NCI-H446 (cell line): ENCODE data around the gene GTF3C2.
A peak's percentile ranks its signal among the peaks of the same experiment; 100 is the strongest.
"Not testable (repeated sequence)": the region's sequence is repeated elsewhere in the genome, so short reads cannot be mapped to it uniquely, and the experiment has no call there.

Experiments used
- DNase-seq, 2 experiments: peaks; one replicate each; lab custom pipeline; 2025; lab: John Stamatoyannopoulos, UW

The GTF3C2 gene

DNA sequence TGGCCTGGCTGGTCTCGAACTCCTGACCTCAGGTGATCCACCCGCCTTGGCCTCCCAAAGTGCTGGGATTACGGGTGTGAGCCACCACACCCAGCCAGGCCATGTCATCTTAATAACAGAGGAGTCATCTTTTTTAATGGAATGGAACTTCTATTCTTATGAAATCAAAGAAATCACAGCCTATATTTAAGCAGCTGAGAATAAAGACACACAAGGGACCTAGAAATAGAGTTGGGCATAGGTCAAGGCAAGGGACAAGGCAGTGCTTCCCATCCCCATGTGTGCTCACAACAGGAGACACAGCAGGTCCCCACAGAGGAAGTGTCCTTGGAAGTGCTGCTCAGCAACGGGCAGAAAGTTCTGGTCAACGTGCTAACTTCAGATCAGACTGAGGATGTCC, 17.0 kb upstream of the GTF3C2 start:
- DNase-seq = no peak

DNA sequence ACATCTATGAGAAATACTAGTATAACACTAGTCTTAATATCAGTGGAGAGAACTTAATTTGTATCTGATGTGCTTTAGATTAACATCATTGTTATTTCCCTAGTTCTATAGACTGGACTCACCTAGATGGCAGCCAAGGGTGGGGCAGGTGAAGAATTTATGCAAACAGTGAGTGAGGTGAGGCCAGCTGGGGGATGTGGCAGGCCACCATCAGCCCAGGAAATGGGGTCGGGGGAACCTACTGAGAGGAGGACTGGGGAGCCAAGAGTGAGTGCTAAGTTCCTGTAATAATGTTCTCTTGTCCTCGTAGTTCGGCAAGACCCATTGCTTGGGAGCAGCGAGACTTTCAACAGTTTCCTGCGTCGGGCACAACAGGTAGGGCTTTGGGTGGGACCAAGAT, 16.4 kb upstream of the GTF3C2 start:
- no peak for DNase-seq

DNA sequence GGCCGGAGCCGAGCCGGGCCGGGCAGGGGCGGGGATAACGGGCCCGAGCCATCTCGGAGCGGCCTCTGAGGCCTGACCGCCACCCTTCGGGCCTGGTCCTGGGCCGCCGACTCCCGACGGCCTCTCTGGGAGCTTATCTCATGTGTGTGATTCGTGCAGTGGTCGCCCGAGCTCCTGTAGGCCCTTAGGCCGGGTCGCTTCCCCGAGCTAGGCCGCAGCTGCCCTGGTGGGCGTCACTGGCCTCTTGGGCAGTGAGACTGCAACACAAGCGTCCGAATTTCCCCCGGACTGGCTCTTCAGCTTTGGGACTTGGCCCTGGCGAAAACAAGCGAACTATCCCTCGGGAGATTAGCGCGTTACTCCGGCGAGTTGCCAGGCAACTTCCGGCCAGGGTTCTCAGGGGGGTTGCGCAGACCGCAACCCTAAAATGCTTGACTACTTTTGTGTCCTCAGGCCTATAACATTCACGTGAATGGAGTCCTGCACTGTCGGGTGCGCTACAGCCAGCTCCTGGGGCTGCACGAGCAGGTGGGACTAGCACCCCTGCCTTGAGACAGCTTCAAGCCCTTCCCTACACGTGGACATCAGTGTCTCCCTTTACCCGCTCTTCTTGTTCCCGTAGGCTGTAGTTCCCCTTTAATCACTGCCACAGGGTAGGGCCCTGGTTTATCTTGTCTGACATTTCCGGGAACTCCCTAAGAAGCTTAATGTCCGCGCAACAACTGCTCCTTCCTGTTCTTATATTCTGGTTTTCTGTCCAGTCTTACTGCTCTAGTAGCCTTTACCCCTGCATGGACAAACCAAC, 14.5 kb upstream of the GTF3C2 start:
- DNase-seq = peak in 1 of 2 experiments; percentile 34

DNA sequence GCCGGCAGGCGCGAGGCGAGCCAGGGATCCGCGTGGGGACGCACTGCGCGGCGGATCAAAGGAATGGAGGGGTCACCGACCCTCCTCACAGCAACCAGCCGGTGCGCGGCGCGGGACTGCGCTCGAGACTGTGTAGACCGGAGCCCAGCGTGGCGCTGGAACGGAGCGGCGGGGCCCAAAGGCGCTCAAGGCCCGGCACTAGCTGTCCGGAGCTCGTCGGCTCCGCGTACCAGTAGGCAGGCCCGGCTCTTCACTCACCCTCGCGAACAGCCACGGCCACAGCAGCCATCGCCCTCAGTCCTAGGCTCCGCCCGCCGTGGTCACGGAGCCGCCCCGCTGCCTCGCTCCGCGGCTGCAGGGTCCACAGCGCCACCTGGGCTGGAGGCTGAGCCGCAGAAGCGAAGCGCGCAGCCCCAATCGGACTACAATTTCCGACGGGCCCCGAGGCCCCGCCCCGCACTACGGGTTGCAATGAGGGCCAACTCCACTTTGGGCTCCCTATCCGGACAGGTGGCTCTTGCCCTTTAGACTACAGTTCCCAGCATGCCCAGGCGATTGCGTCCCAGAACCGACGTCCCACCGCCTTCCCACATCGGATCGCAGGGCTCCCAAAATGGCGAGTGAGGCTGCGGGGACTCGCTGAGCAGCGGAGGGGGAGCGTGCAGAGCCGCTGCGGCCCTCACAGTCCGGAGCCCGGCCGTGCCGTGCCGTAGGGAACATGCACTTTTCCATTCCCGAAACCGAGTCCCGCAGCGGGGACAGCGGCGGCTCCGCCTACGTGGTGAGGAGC, 13.7 kb upstream of the GTF3C2 start, which contains the start of the genes EIF2B4 and SNX17:
Gene EIF2B4 (minus strand): TSS at position 313 of the 790 bp plus-strand sequence. CDS start 24 bp downstream, at position 289.
Gene SNX17 (plus strand): TSS at position 591 of the 790 bp plus-strand sequence. CDS start 128 bp downstream, at position 719.
- DNase-seq = peak; percentile 94 to 98

DNA sequence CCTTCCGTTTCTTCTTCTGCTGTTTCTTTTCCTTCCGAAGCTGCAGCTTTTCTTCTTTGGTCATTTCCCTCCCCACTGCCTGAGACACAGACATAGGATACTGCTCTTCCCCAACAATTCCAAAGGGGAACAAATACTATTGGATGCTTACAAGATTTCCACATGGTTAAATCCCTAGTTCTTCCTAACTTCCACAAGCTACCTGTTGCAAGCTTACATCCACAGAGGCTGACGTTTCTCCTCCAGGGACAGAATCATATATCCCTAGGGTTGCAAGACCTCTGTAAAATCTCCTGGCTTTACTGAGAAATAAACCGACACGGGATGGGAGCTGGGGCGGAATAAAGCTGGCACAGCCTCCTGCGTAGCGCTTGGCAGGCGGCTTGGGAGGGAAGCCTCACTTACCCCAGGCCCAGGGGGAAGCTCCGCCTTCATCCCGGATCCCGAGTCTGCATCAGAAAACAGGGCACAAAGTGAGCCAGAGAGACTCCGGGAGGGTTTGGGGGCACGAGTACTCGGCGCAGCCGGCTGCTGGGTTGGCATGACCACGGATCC, 13.0 kb upstream of the GTF3C2 start:
- peak in 1 of 2 experiments; percentile 45 for DNase-seq

DNA sequence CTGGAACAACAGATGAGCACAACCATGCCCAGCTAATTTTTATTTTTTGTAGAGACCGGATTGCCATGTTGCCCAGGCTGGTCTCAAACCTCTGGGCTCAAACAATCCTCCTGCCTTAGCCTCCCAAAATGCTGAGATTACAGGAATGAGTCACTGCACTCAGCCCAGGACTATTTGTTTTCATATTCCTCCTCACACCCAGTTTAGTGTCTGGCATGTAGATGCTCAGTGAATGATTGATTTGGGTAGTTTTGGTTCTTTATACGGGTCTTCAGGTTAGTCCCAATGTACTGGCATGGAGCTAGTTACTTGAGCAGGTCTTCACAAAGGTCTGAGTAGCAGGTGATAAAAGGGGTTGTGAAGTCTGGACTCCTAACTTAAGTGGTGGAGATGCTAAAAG, 7.4 kb upstream of the GTF3C2 start:
- DNase-seq = no peak

DNA sequence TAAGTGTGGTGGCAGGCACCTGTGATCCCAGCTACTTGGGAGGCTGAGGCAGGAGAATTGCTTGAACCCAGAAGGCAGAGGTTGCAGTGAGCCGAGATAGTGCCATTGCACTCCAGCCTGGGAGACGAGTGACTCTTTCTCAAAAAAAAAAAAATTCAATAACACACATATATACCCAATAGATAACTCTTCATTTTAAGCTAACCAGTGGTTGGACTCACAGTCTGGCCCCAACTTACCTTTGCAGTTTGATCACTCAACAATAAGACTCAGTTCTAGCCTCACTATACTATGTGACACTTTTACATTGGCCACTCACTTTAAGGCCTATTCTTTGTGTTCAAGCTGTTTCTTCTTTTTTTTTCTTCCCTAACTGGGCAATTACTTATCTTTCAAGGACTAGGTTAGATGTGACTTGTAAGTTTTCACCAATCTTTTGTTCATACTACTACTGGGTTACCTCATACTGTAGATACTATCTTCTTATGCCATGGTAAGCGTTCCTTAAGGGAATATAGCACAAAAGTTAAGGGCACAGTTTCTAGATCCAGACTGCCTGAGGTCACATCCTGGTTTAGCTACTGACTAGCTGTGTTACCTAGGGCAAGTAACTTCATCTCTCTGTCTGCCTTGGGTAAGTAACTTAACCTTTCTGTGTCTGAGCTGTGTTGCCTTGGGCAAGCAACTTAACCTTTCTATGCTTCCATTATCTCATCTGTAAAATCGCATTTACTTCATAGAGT, 6.3 kb upstream of the GTF3C2 start:
- no peak for DNase-seq

DNA sequence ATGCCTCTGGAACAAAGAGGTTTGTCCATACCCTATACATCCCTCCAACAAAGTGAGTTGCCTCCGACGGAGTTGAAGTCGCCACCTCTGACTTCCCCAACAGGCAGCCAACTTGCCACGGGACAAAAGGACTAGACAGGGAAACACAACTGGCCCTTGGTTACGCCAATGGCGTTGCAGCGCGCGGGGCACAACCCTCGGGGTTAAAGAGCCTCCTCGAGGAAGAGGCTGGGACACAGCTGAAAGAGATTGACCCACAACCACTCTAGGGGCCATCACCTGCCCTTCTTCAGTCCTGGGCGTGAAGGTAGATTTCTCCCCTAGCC, 545 bp downstream of the GTF3C2 start:
- peak in 1 of 2 experiments; percentile 42 for DNase-seq

DNA sequence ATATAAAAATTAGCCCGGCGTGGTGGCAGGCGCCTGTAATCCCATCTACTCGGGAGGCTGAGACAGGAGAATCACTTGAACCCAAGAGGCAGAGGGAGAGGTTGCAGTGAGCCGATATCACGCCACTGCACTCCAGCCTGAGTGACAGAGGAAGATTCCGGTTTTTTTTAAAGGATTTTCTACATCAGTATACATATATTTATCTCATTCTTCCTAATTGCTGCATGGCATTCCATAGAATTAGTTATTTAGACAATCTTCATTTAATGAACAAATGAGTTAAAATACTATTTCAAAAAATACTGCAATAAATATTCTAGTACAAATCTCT, 2.0 kb downstream of the GTF3C2 start:
- DNase-seq = no peak

DNA sequence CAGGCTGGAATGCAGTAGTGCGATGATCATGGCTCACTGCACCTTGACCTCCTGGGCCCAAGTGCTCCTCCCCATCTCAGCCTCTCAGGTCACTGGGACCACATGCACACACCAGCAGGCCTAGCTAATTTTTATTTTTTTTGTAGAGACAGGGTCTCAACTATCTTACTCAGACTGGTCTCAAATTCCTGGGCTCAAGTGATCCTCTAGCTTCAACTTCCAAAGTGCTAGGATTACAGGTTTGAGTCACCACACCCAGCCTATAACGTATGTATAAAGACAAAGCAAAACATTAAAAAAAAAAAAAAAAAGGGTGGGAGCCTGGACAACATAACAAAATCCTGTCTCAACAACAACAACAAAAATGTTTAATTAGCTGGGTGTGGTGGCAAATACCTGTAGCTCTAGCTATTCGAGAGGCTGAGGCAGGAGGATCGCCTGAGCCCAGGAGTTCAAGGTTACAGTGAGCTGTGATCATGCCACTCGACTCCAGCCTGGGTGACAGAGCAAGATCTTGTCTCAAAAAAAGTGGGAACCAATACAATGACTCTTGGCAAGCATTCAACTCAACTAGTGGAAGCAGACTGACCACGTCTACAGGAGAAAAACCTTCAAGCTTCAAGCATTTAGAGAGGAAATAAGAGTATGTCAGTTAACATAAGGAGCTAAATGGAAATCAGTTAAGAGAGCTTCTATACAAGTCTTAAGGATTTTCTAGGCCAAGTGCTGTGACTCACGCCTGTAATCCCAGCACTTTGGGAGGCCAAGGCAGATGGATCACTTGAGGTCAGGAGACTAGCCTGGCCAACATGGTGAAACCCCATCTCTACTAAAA, 2.6 kb downstream of the GTF3C2 start:
- DNase-seq = no peak

DNA sequence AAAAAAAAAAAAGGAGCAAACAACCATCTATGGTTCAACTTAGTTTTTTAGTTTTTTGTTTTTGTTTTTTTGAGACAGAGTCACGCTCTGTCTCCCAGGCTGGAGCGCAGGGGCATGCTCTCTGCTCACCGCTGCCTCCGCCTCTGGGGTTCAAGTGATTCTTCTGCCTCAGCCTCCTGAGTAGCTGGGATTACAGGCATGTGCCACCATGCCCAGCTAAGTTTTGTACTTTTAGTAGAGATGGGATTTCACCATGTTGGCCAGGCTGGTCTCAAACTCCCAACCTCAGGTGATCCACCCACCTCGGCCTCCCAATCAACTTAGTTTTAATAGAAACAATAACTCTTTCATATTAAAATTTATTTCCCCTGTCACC, 3.2 kb downstream of the GTF3C2 start:
- DNase-seq = not testable (repeated sequence)

DNA sequence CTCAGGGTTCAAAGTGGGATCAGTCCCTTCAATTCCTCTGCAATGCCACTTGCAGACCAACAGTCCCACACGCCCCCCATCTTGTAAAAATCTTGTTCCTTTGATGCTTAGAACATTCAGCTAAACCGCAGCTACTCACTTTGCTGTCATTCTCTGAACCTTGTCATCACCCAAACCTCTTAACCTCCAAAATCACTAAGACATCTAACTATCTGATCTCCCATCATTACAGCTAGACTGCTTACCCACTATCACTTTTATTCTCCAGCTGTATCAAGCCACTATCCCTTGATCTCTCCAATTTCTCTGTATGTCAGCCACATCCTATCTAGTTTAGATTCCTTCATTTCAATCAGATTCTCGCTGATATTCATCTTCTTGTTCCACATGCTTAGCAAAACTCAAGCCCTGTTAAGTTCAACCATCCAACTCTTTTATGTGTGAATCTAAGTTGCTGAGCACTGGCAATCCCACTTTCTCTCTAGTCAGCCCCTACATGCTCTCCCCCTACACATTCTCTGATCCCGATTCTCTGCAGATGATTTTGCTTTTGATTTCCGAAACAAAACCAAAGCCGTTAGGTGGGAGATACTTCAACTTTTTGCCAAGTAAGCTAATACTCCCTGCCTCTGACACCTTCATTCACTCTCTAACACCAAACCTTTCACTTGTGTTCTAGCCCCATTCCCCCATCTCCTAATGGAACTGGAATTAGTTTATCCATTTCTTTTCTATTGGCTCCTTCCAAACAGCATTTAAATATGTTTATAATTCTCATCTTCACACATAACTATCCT, 4.6 kb downstream of the GTF3C2 start:
- no peak for DNase-seq

DNA sequence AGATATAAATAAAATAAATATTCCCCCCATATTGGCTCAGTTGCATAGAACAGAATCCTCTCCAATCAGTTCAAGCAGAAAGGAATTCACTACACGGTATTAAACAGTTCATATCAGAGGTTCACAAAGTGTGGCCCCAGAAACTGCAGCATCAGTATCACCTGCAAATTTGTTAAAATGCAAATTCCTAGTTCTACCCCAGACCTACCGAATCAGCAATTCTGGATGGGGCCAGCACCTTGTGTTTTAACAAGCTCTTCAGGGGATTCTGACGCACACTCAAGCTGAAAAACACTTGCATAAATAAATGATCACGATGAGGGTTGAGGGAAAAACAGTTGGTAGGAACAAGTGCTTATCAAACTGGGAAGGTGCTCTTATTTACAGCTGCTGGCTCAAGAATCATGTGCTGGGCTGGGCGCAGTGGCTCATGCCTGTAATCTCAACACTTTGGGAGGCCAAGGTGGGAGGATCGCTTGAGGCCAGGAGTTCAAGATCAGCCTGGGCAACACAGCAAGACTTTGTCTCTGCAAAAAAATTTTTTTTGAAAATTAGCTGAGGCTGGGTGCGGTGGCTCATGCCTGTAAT, 6.4 kb downstream of the GTF3C2 start:
- no peak for DNase-seq

DNA sequence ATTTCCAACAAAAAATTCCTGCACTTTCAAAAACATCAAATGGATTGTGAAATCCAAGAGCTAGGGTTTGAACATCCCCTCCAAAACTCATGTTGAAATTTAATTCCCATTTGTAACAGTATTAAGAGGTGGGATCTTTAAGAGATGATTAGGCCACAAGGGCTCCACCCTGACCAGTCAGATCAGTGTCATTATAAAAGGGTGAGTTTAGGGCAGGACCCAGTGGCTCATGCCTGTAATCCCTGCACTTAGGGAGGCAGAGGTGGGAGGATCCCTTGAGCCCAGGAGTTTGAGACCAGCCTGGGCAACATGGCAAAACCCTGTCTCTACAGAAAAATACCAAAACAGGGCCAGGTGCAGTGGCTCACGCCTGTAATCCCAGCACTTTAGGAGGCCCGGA, 8.9 kb downstream of the GTF3C2 start:
- DNase-seq = no peak

DNA sequence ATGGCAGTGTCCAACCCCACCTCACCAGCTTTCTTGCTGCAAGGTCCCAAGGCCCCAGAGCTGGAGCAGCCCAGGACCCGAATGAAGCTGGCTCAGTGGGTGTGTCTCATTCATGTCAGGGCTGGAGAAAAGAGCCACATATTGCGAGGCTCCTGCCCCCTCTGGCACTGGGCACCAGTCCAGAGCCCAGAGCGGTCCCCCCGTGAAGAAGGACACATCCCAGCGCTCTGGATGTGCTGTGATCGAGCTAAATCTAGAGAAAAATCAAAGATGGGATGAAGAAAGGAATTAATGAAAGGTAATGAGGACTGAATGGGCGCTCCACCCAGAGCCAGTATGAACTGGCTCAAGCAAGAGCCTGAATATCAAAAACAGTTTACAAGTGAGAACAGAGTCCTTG, 20.4 kb downstream of the GTF3C2 start:
- DNase-seq = no peak

DNA sequence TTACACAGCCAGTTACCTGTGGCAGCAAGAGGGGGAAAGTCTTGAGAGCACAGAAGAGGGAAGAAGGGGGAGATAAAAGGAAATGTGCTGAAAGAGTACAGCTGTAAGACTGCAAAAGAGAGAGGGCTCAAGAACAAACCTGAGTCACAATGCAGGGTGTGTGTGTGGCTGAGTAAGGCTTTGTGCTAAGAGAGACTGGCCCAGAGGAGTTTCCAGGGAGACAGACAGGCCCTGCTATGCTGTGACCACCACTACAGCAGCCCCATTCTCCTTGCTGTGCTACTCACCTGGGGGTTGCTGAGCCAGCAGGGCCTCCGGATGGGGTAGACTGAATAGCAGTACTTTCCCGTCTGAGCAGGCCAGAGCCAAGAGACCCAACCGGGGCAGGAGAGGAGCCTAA, 21.3 kb downstream of the GTF3C2 start:
- DNase-seq = no peak

DNA sequence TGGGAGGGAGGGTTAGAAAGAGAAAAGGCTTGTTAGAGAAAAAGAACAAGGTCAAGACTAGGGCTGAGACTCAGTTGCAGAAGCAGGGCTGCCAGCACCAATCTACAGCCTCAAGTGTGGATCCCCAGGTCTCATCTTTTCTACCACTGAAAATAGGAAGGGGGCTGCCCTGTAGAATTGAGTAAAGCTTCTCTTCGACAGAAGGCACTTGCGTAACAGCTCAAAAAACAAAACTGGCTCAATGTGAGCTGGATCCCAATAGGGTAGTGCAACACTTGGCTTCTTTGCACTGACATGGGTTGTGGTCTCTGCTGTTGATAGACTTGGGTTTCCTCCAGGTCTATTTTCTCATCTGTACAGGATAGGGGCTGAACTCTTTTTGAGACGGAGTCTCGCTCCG, 31.8 kb downstream of the GTF3C2 start:
- no peak for DNase-seq

DNA sequence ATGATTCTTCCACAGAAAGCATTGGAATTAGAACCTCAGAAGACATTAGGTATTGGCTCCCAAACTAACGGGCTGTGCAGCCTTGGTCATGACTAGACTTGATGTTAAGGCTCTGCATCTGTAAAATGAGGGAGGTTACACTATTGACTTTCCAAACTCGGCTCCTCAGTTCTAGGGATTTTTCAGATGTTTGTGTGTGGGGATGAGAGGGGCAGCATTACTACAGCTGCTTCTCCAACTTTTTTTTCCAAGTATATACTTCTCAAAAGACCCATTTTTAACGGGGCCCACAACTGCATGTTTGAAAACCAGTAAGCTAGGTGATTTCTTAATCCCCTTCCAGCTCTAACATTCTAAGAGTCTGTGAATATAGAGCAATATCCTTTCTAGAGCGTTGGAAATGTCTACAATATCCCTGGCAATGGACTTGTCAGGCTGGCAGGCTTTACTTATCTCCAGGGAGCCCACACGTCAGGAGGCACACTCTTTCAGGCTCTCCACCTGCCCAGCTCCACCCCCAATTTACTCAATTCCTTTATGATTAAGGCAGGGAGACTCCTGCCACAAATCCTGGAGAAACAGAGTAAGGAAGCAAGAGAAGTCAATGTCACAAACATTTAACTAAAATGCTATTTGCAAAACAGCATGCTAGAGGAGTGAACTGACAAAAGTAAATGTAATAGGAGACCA, 32.8 kb downstream of the GTF3C2 start:
- no peak for DNase-seq

DNA sequence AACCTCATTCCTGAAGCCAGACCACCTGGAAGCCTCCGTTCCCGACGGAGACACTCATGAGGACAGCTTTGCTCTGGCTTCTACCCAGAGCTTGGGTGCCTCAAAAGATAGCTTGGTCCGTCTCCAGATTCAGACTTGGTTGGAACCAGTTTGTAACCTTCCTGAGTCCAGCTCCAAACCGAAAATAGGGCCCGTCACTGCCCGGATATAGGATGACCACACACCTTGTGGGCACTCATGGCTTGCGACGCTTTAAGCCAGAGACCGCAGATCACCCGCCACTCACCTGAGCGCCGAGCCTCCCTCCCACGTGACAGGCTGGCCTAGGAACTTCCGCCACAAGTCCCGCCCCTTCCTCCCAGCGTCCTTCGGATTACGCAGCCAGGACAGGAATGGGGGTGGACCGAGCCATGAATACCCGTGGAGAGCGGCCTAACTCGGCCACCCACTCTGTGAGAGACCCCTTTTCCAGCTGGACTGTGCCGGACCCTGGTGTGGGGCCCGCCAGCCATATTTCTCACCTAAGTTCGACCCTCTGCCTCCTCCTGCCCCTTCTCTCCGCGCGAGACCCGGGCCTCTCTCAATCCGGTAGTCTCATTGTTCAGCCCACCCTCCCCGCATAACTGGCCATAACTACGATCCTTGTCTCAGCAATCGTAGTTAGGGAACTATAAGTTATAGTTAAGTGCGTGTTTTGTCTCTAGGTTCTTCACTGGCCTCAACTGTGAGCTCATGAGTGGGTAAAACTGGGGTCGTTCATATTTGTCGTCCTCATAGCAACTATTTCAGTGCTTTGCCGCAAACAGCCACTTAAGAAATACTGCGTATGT, 33.6 kb downstream of the GTF3C2 start, which contains the start of gene MPV17:
Gene MPV17 (minus strand): TSS at position 332 of the 830 bp plus-strand sequence. CDS start 580 bp downstream, outside the sequence.
- DNase-seq = peak; percentile 73 to 86
